Endothelial cell of umbilical vein (primary cell): Measurements from ENCODE around the gene NCKAP5. TPM values are rescaled to one million over a fixed set of nuclear protein-coding genes. Genes with fewer than 3 reads are reported as not detected.

ENCODE experiments used
- BruUV-seq: library from RNA; stranded (reverse); fragments of 400-500 nt; replicated peaks from 2 replicates; lab custom pipeline; 2021; lab: Mats Ljungman, UMichigan
- CTCF ChIA-PET: fragments of 300-600, 350-600 bp; sonication (Branson Sonifier 250); formaldehyde crosslinking; loops from one replicate; lab custom pipeline; 2021; ENCODE audit warnings: antibody characterized with exemption, inconsistent platforms; lab: Charles Lee
- POLR2A ChIA-PET: fragments of 300-600, 350-600 bp; sonication (Branson Sonifier 250); formaldehyde crosslinking; loops from one replicate; lab custom pipeline; 2021; ENCODE audit warnings: antibody characterized with exemption, inconsistent platforms; lab: Charles Lee
- DNase-seq: peaks from one replicate; pipeline ENCODE4 v3.0.0-alpha.2; 2011; ENCODE audit warnings: low read depth, low spot score
- FAIRE-seq: peaks from 2 replicates; lab custom pipeline; 2011; peaks lifted over from hg19 to GRCh38; lab: Jason Lieb, UNC
- H2AFZ ChIP-seq: 2 replicates; pipeline ENCODE4 v1.6.0; 2012; ENCODE audit warnings: low read depth, low read length, control low read depth, inconsistent platforms
- H3K27ac ChIP-seq: 2 replicates; pipeline ENCODE4 v1.5.1; 2011; ENCODE audit warnings: low read depth, mild to moderate bottlenecking, control low read depth, low read length, moderate library complexity; ENCODE audit not compliant: insufficient read depth
- H3K27me3 ChIP-seq, 2 experiments: 2 replicates each; pipeline versions ENCODE4 v1.6.0 to v1.6.1; 2011; ENCODE audit warnings: low read length in 2 of 2, mixed read lengths in 1 of 2; ENCODE audit not compliant: control insufficient read depth in 2 of 2, insufficient read depth in 2 of 2
- H3K36me3 ChIP-seq, 2 experiments: 2 replicates in 1 of 2; 3 replicates in 1 of 2; pipeline ENCODE4 v1.5.1; 2011; ENCODE audit warnings: low read length in 2 of 2, mild to moderate bottlenecking in 1 of 2, moderate library complexity in 1 of 2; ENCODE audit not compliant: control insufficient read depth in 2 of 2, insufficient read depth in 2 of 2; ENCODE audit errors: extremely low read depth in 1 of 2
- H3K4me1 ChIP-seq: 3 replicates; pipeline ENCODE4 v1.5.1; 2011; ENCODE audit warnings: mild to moderate bottlenecking, low read length; ENCODE audit not compliant: control insufficient read depth, insufficient read depth; ENCODE audit errors: extremely low read depth
- H3K4me2 ChIP-seq: 2 replicates; pipeline ENCODE4 v1.6.1; 2011; ENCODE audit warnings: low read length, control low read depth, mixed read lengths; ENCODE audit not compliant: insufficient read depth
- H3K4me3 ChIP-seq, 3 experiments: fragments of 200-600 bp in 1 of 3; sonication (generic), shearing (Covaris generic) in 1 of 3; replicated peaks in 1 of 3; 2 replicates each; pipeline ENCODE4 v1.5.1; 2011 to 2016; ENCODE audit warnings: control low read depth in 3 of 3, low read length in 3 of 3, mild to moderate bottlenecking in 2 of 3, inconsistent platforms in 1 of 3, low read depth in 1 of 3, moderate library complexity in 1 of 3; ENCODE audit not compliant: insufficient read depth in 1 of 3
- H3K79me2 ChIP-seq: 2 replicates; pipeline ENCODE4 v1.6.0; 2012; ENCODE audit warnings: low read length, inconsistent platforms; ENCODE audit not compliant: control insufficient read depth, insufficient read depth
- H3K9ac ChIP-seq: replicated peaks from 2 replicates; pipeline ENCODE3; 2011; ENCODE audit warnings: low read length, control low read depth; ENCODE audit not compliant: insufficient read depth; ENCODE audit errors: extremely low read depth
- H3K9me1 ChIP-seq: replicated peaks from 3 replicates; pipeline ENCODE4 v1.6.0; 2011; ENCODE audit warnings: mild to moderate bottlenecking, low read length; ENCODE audit not compliant: control insufficient read depth, insufficient read depth; ENCODE audit errors: extremely low read depth
- H3K9me3 ChIP-seq: replicated peaks from 2 replicates; pipeline ENCODE4 v1.5.1; 2012; ENCODE audit warnings: low read length, inconsistent platforms; ENCODE audit not compliant: control insufficient read depth, insufficient read depth
- H4K20me1 ChIP-seq: replicated peaks from 2 replicates; pipeline ENCODE3; 2011; ENCODE audit warnings: mild to moderate bottlenecking, low read length; ENCODE audit not compliant: control insufficient read depth, insufficient read depth; ENCODE audit errors: extremely low read depth
- EZH2 ChIP-seq: IDR thresholded peaks from 2 replicates; pipeline ENCODE4 v1.6.1; 2012; ENCODE audit warnings: borderline replicate concordance, low read depth, mild to moderate bottlenecking, moderate library complexity, low read length, inconsistent platforms; ENCODE audit not compliant: severe bottlenecking
- FOS ChIP-seq: IDR thresholded peaks from 2 replicates; pipeline ENCODE4 v1.6.1; 2011; ENCODE audit warnings: mild to moderate bottlenecking, low read length, moderate library complexity, borderline replicate concordance; ENCODE audit not compliant: insufficient read depth
- GATA2 ChIP-seq: IDR thresholded peaks from 2 replicates; pipeline ENCODE4 v1.7.0; 2011; ENCODE audit warnings: low read depth, mild to moderate bottlenecking, moderate library complexity, mixed read lengths, low read length; ENCODE audit not compliant: insufficient read length, insufficient read depth
- JUN ChIP-seq: IDR thresholded peaks from 2 replicates; pipeline ENCODE4 v1.6.1; 2011; ENCODE audit warnings: borderline replicate concordance, low read depth; ENCODE audit not compliant: insufficient read length, insufficient read depth
- MYC ChIP-seq: IDR thresholded peaks from one replicate; pipeline ENCODE4 v1.6.1; 2011; ENCODE audit warnings: mild to moderate bottlenecking, low read depth, low read length
- POLR2AphosphoS5 ChIP-seq: IDR thresholded peaks from 2 replicates; pipeline ENCODE4 v1.6.1; 2012; ENCODE audit warnings: low read depth, mild to moderate bottlenecking, control low read depth, low read length, moderate library complexity; ENCODE audit not compliant: insufficient read depth
- dilution Hi-C: fragments of 300-500 bp; cut with MboI; formaldehyde crosslinking; loops from one replicate; pipeline ENCODE4 v1.15.0; 2019; ENCODE audit warnings: low sequenced_read_pairs; ENCODE audit not compliant: extremely low pct_ligation_motif_present
- intact Hi-C: fragments of 100-400 bp; cut with micrococcal nuclease; formaldehyde crosslinking; loops from one replicate; pipeline ENCODE4 v1.10.0; 2022
- polyA plus RNA-seq, 4 experiments: library from polyadenylated mRNA; depleted of rRNA in 3 of 4; stranded (reverse) in 3 of 4; unstranded in 1 of 4; fragments of >200 nt; gene quantifications; 2 replicates each; pipeline versions ENCODE4 v1.2.1 to v1.2.3, GENCODE V29; 2011 to 2012; ENCODE audit warnings: missing spikeins in 1 of 4
- total RNA-seq: library from RNA; stranded (reverse); gene quantifications from 2 replicates; pipeline ENCODE4 v1.2.3, GENCODE V29; 2021
- TF ChIP-seq, protein P1 (sequence below): IDR thresholded peaks from 2 replicates; pipeline ENCODE4 v1.6.1; 2011; ENCODE audit not compliant: insufficient read depth, insufficient read length

NCKAP5 gene
- total and polyA plus RNA-seq, 2 donors (not counting 3 experiments of a cell fraction or from before 2014, with no cell fraction given) = 0.47 to 3.3 TPM

DNA sequence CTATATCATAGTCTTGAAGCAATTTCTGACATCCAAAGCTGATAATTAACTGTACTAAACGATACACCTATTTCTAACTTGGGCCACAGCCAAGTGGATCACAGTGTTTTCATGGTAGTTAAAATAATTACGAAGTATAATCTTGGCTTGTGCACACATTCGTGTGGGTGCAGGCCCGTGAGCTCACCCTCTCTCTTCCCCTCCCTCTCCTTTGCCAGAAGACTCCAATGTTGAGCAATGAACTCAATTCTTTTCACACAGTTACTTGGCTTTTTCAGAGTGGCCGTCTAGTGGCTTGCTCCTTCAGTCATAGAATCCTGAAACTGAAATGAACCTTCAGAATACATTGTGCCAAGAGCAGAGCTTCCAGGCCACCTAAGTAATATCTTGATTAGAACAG, 178.7 kb downstream of the NCKAP5 start:
- intact Hi-C loops = no loop called here
- dilution Hi-C loops = no loop called here
- Histone ChIP-seq H2AFZ (no peak overlapping the region), H3K9ac (no peak overlapping the region), H3K36me3 (no peaks in the 10 kb centered on the region), H3K79me2 (no peaks in the 10 kb centered on the region), H3K27me3 (no peaks in the 10 kb centered on the region), H3K9me3 (no peaks in the 10 kb centered on the region), H3K9me1 (no peaks in the 10 kb centered on the region), H3K4me1 (no peaks in the 10 kb centered on the region), H3K4me2 (no peak overlapping the region), H4K20me1 (no peaks in the 10 kb centered on the region), H3K27ac (no peak overlapping the region), H3K4me3 (no peak overlapping the region)
- FAIRE-seq = no peak
- CTCF ChIA-PET = no interaction called here
- TF ChIP-seq, protein P1, sequence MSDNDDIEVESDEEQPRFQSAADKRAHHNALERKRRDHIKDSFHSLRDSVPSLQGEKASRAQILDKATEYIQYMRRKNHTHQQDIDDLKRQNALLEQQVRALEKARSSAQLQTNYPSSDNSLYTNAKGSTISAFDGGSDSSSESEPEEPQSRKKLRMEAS = no peak
- TF ChIP-seq GATA2 (no peak), MYC (no peak), JUN (no peak)
- POLR2A ChIA-PET = no interaction called here
- BruUV-seq = no TSS peak
- no peak for DNase-seq

DNA sequence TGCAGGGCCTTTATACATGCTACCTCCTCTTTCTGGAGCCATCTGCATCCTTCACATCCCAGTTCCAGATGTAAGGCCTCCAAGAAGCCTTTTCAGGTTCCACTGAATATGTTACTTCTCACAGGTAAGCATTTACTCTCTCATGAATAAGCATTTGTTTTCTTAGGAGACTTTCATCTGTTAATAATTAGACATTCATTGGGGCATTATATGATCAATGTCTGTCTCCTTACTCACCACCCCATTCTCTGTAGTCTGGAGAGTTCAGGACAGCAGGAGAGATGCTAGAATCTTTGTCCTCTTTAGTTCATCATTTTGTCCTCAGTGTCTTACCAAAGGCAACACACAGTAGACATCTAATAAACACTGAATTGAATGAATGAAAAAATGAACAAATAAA, 185.7 kb downstream of the NCKAP5 start:
- no peak overlapping the region for H3K4me2 ChIP-seq
- no peak overlapping the region for H3K27ac ChIP-seq
- H2AFZ ChIP-seq = no peak overlapping the region
- H3K79me2 ChIP-seq = no peaks in the 10 kb centered on the region
- dilution Hi-C loops = no loop called here
- TF ChIP-seq POLR2AphosphoS5 (no peak), MYC (no peak), GATA2 (no peak), EZH2 (no peak), FOS (no peak)
- ChIA-PET CTCF (no interaction called here), POLR2A (no interaction called here)
- H3K4me1 ChIP-seq = no peaks in the 10 kb centered on the region
- H3K27me3 ChIP-seq = no peaks in the 10 kb centered on the region
- H4K20me1 ChIP-seq = no peaks in the 10 kb centered on the region
- H3K9ac ChIP-seq = no peak overlapping the region
- H3K36me3 ChIP-seq = no peaks in the 10 kb centered on the region
- H3K9me1 ChIP-seq = no peaks in the 10 kb centered on the region
- FAIRE-seq (no peak), DNase-seq (no peak)
- intact Hi-C loops = no loop called here
- BruUV-seq = no TSS peak
- no peaks in the 10 kb centered on the region for H3K9me3 ChIP-seq
- H3K4me3 ChIP-seq = no peak overlapping the region
